GM19395 (cell line): Measurements from ENCODE around the gene ZNF761.
"Not testable (repeated sequence)": the region's sequence is repeated elsewhere in the genome, so short reads cannot be mapped to it uniquely, and the experiment has no call there.

ENCODE experiments used
- ATAC-seq: cut with Tn5 transposase; IDR thresholded peaks from one replicate; pipeline ENCODE4 v1.9.1; 2021; ENCODE audit warnings: mild to moderate bottlenecking, moderate library complexity; ENCODE audit not compliant: unreplicated experiment

Gene ZNF761

DNA sequence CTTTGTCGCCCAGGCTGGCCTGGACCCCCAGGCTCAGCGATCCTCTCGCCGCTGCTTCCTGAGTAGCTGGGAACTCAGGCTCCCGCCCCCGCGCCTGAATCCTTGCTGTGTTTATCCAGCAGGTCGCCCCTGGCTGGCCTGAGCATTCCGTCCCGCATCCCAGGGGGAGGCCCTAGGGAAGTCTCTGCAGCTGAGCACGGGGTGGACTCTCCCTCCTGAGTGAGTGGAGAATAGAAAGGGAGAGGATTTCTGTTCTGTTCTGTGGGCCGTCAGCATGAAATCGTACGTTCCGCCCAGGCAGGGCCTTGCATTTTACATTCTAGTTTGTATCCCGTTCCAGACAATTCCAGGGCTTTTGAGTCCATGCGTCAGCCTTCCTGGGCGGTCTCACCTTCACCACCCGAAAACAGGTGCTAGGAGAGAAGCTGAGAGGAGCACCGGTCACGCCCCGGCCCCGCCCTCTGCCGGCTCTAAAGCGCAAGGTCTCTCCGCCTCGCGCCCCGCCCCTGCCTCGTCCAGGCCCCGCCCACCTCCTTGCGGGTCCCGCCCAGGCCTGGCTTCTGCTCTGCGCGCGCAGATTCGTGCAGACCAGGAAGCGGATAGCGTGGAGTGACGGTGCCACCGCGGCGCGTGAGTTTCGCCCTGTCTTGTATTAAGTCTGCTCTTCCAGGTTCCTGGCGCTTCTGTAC, at the start of gene ZNF761:
Gene ZNF761, plus strand, starts transcription at position 586 of the 689 bp plus-strand sequence. CDS start 15,285 bp downstream, outside the sequence.
- peak; percentile 93 for ATAC-seq

GRCh38 chr19:53388168-53388567, 43.6 kb upstream of the ZNF761 start:
- no peak for ATAC-seq

DNA sequence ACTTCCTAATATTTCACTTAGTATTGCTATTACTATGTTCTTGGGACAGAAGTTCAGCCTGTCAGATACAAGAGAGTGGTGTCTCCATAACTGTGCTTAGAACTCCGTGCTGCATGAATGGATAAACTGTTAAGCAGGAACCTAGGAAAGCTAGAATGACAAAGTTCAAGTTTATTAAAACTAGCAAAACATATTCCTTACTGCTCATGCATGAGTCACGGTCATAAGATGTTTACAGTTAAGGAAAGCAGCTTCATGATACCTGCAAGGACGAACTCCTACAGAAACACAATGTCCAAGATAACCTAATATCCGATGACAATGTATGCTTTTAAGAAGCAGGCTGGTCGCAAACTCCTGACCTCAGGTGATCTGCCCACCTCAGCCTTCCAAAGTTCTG, 42.9 kb upstream of the ZNF761 start:
- no peak for ATAC-seq

- ATAC-seq, result no peak
Measured at GRCh38 chr19:53389571-53389970, 42.2 kb upstream of the ZNF761 start.

- no peak for ATAC-seq
Measured at GRCh38 chr19:53389978-53390377, 41.8 kb upstream of the ZNF761 start.

DNA sequence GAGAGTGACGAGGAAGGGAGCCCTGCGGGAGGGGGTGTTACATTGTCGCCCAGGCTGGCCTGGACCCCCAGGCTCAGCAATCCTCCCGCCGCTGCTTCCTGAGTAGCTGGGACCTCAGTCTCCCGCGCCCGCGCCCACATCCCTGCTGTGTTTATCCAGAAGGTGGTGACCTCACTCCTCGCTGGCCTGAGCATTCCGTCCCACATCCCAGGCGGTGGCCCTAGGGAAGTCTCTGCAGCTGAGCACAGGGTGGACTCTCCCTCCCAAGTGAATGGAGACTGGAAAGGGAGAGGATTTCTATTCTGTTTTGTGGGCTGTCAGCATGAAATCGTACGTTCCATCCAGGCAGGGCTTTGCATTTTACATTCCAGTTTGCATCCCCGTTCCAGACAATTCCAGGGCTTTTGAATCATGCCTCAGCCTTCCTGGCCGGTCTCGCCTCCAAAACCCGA, 37.2 kb upstream of the ZNF761 start:
- no peak for ATAC-seq

DNA sequence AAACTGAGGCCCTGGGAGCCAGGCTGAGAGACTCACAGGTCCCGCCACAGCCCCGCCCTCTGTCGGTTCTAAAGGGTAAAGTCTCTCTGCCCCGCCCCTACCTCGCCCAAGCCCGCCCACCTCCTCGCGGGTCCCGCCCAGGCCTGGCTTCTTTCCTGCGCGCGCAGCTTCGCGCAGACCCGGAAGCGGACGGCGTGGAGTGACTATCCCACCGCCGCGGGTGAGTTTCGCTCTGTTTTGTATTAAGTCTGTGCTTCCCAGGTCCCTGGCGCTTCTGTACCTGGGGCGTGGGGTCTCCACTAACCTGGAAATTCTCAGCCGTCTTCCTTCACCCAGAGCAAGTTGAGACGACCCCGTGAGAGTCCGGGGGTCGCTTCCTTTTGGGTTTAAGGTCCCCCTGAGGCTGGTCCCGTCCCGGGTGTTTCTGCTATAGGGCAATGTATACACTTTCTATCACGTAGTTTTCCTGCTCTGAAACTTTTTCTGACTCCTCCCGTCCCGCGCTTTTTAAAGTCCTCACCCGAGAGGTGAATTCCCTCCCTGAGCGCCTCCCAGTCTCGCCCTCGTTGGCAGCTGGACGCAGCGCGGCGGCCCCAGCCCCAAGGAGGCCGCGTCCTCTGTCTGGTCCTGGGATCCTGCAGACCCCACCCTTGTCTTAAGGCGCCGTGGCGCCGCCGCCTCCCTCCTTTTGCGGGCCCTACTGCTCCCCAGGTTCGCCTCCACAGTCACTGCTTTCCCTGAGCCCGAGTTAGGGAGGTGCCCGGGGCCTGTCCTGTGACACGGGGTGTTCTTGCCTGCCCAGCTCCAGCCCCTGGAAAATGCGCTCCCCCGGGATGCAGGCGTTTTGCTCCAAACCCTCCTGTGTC, 36.6 kb upstream of the ZNF761 start, which contains the start of gene ZNF765:
Gene ZNF765, plus strand, starts transcription at position 176 of the 866 bp plus-strand sequence. CDS start 2,867 bp downstream, outside the sequence.
- peak; percentile 85 for ATAC-seq

DNA sequence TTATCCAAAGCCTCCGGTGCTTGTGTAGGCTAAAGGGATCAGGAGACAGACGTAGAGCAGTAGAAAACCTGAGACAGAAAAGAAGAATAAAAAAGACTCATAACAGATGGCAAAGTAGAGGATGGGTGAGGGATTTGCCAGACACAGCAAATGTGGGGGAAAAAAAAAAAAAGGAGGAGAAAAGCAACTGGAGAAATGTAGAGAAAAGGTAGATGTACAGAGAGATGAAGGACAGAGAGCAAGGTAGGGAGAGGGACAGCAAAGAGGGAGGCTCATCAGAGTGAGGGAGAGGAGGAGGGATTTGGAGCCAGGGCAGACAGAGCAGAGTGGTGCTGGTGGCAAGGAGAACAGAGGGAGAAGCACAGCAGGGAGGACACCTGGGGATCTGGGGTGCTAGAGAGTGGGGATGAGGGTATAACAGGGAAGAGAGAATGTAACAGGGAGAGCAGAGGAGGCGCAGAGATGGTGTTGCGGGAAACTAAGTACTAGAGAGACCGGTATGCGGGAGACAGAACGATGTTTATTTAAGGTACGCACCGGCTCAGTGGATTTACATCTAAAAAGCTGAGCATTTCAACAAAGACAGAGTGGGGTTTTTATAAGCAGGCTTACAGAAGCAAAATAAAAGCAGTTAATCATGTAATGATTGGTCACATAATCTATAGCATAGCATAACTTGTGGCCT, 35.8 kb upstream of the ZNF761 start:
- not testable (repeated sequence) for ATAC-seq

GRCh38 chr19:53396525-53396868, 35.3 kb upstream of the ZNF761 start:
- no peak for ATAC-seq

DNA sequence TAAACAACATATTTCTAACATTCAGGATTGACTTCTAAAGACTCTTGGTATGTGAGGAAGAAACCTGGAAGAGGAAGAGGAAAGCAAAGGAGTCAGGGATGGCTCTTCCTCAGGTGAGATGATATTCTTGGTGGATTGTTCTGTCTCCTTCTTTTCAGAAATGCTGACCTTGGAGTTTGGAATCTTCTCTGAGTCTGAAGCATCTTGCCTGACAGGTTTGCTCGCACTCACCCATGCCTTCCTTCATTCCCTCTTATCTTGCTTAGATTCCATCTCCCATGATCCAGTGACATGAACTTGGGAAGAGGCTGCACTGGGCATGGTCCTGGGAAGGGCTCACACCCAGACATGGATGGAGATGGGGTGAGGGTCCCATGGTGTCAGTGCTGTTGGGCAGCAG, 33.9 kb upstream of the ZNF761 start:
- not testable (repeated sequence) for ATAC-seq

GRCh38 chr19:53409505-53410204, 22.1 kb upstream of the ZNF761 start:
- no peak for ATAC-seq

- not testable (repeated sequence) for ATAC-seq
Measured at GRCh38 chr19:53420520-53421315, 11.1 kb upstream of the ZNF761 start.

DNA sequence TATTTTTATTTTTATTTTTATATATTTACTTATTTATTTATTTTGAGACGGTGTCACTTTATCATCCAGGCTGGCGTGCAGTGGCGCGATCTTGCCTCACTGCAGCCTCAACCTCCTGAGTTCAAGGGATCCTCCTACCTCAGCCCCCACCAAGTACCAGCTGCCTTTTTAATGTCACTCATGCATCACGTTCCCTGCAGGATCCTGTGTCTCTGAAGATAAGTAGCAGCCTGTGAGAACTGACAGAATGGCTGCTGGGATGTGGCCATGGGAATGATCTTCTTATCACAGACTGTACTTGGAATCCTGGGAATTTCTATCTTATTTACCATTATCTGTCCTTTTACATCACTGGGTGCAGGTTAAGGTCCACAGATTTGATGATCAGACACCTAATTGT, 9.2 kb upstream of the ZNF761 start:
- ATAC-seq, result no peak

DNA sequence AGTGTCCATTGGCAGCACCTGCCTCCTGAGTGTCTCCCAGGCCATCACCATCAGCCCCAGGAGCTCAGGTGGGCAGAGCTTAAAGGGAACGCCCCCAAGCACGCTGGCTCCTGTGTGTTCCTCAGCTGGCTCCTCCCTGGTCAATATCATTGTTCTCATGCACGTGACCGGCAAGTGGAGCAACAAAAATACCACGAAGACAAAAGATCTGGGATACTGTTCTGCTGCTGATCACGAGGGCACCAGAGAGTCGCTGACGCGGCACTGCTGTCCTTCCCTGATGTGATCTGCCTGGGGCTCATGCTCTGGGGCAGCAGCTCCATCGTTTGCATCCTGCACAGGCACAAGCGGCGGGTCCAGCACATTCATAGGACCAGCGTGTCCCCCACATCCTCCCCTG, 8.7 kb upstream of the ZNF761 start:
- ATAC-seq, result not testable (repeated sequence)

GRCh38 chr19:53423680-53424079, 8.1 kb upstream of the ZNF761 start:
- not testable (repeated sequence) for ATAC-seq

GRCh38 chr19:53424968-53425597, 6.7 kb upstream of the ZNF761 start:
- ATAC-seq, result no peak

DNA sequence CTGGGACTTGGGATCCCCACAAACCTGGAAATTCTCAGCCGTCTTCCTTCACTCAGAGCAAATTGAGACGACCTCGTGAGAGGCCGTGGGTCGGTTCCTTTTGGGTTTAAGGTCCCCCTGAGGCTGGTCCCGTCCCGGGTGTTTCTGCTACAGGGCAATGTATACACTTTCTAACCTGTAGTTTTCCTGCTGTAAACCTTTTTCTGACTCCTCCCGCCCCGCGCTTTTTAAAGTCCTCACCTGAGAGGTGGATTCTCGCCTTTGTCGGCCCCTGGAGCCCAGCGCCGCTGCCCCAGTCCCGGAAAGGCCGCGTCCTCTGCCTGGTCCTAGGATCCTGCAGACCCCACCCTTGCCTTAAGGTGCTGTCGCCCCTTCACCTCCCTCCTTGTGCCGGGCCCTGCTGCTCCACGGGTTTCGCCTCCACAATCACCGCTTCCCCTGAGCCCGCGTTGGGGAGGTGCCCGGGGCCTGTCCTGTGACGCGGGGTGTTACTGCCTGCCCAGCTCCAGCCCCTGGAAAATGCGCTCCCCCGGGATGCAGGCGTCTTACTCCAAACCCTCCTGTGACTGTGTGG, 391 bp downstream of the ZNF761 start:
- peak; percentile 32 for ATAC-seq

DNA sequence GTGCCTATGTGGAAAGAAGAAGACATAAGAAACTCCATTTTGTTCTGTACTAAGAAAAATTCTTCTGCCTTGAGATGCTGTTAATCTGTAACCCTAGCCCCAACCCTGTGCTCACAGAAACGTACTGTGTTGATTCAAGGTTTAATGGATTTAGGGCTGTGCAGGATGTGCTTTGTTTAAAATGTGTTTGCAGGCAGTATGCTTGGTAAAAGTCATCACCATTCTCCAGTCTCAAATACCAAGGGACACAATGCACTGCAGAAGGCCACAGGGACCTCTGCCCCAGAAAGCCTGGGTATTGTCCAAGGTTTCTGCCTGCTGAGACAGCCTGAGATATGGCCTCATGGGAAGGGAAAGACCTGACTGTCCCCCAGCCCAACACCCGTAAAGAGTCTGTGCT, 12.0 kb downstream of the ZNF761 start:
- not testable (repeated sequence) for ATAC-seq

DNA sequence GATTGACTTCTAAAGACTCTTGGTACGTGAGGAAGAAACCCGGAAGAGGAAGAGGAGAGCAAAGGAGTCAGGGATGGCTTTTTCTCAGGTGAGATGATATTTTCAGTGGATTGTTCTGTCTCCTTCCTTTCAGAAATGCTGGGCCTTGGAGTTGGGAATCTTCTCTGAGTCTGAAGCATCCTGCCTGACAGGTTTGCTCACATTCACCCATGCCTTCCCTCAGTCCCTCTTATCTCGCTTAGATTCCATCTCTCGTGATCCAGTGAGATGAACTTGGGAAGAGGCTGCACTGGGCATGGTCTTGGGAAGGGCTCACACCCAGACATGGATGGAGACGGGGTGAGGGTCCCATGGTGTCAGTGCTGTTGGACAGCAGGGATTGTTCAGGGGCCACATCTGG, 15.4 kb downstream of the ZNF761 start:
- ATAC-seq, result not testable (repeated sequence)
